Small intestine (tissue), 7 donors: ENCODE results near the gene ARHGAP28. TPM values are rescaled to one million over a fixed set of nuclear protein-coding genes. Genes with fewer than 3 reads are reported as not detected.

ENCODE experiments used
- DNase-seq, 2 donors: peaks; one replicate each; pipeline versions ENCODE4 v3.0.0 to v3.0.0-alpha.2; 2013
- FAIRE-seq: peaks from 2 replicates; lab custom pipeline; 2012; peaks lifted over from hg19 to GRCh38; lab: Jason Lieb, UNC
- H3K27ac ChIP-seq, 3 donors: one replicate each; pipeline ENCODE4 v1.5.1; 2013; ENCODE audit warnings: low read length in 2 of 3, mild to moderate bottlenecking in 2 of 3, control low read depth in 1 of 3, inconsistent platforms in 1 of 3, low read depth in 1 of 3, moderate library complexity in 1 of 3
- H3K27me3 ChIP-seq, 3 donors: one replicate each; pipeline ENCODE4 v1.6.1; 2013; ENCODE audit warnings: low read length in 3 of 3, inconsistent platforms in 1 of 3; ENCODE audit not compliant: control insufficient read depth in 3 of 3, insufficient read depth in 3 of 3
- H3K36me3 ChIP-seq, 3 donors: one replicate each; pipeline ENCODE4 v1.6.1; 2013; ENCODE audit warnings: low read length in 3 of 3, inconsistent platforms in 1 of 3, low read depth in 1 of 3, mild to moderate bottlenecking in 1 of 3, moderate library complexity in 1 of 3; ENCODE audit not compliant: control insufficient read depth in 3 of 3, insufficient read depth in 2 of 3
- H3K4me1 ChIP-seq, 3 donors: one replicate each; pipeline ENCODE4 v1.6.1; 2013; ENCODE audit warnings: low read length in 2 of 3, inconsistent platforms in 1 of 3, low read depth in 1 of 3, mild to moderate bottlenecking in 1 of 3, moderate library complexity in 1 of 3; ENCODE audit not compliant: control insufficient read depth in 3 of 3, insufficient read depth in 2 of 3
- H3K4me3 ChIP-seq, 3 donors: one replicate each; pipeline ENCODE4 v1.5.1; 2013; ENCODE audit warnings: low read length in 3 of 3, control low read depth in 1 of 3, inconsistent platforms in 1 of 3, low read depth in 1 of 3, mild to moderate bottlenecking in 1 of 3, moderate library complexity in 1 of 3
- H3K9me3 ChIP-seq, 2 donors: one replicate each; pipeline ENCODE4 v1.6.1; 2013; ENCODE audit warnings: low read depth in 1 of 2, low read length in 1 of 2; ENCODE audit not compliant: control insufficient read depth in 2 of 2, insufficient read depth in 1 of 2
- WGBS, 3 donors: extraction: QIAGEN DNeasy Blood & Tissue Kit; methylation state at CpG; one replicate each; pipeline ENCODE4 v1.1.7; 2013; 5-methylcytosine and 5-hydroxymethylcytosine counted together
- polyA plus RNA-seq, 4 donors: library from polyadenylated mRNA; stranded (reverse) in 3 of 4; unstranded in 1 of 4; fragments of 200-250 nt in 3 of 4; fragments of 120-200 nt in 1 of 4; gene quantifications; one replicate each; pipeline versions ENCODE4 v1.2.1 to v1.2.3, GENCODE V29; 2013
- donor health status: healthy with polysubstance abuse.
- donor health status: control.
- donor health status: control.
- donor health status: Bipolar disorder and iron deficiency.
- donor health status: healthy.

The ARHGAP28 gene
- polyA plus RNA-seq, 4 donors: 1.2 to 10.8 (median 2.4) TPM

DNA sequence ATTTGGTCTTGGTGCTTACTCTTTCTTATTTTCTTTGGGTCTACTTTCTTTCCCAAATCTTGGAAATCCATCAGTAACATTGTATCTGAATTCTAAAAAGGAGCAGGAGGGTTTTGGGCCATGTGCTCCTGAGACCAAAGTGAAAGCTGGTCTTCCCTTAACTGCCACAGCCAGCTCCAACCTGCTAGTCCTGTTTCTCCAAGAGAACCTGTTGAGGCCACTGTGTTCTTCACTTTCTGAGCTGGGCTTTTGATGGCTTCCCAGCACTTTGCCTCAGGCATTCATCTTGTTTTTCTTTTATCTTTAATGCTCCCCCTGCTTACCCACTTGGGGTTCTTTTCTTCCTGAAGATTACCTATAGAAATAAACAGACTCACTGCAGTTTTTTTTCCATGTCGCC, 53.3 kb downstream of the ARHGAP28 start:
- no peak overlapping the region for H3K4me3 ChIP-seq
- no peak overlapping the region for H3K27ac ChIP-seq
- 81 to 100% (median 95%) methylated on average over 1 of the region's 1 CpG for WGBS, 3 donors
- no peak for DNase-seq
- H3K27me3 ChIP-seq: no peaks in the 10 kb centered on the region
- H3K9me3 ChIP-seq: peaks cover 0 to under 1% of the 10 kb centered on the region in 2 donors
- H3K36me3 ChIP-seq: peaks cover 0 to 3% (median 0%) of the 10 kb centered on the region in 3 donors
- FAIRE-seq: no peak
- peaks cover 0 to 9% (median 2%) of the 10 kb centered on the region in 3 donors for H3K4me1 ChIP-seq

DNA sequence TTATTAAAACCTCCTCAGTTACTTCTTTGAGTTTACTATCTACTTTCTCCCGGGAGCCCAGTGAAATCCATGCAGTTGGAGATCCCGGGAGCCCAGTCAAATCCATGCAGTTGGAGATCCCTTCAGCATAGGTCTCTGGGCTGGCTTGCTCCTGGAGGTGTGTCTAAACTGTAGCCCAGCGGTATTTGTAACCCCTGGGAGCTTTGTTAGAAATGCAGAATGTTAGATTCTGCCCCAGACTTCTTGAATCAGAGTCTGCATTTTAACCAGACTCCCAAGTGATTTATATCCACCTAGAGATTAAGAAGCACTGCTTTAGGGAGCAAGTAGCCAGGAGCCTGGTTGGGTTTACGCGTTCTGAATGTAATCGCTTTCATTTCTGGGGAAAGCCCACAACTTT, 54.5 kb downstream of the ARHGAP28 start:
- peaks cover 0 to 3% (median 0%) of the 10 kb centered on the region in 3 donors for H3K36me3 ChIP-seq
- H3K4me1 ChIP-seq: peaks cover 0 to 9% (median 2%) of the 10 kb centered on the region in 3 donors
- H3K4me3 ChIP-seq: no peak overlapping the region
- H3K9me3 ChIP-seq: peaks cover 0 to 3% of the 10 kb centered on the region in 2 donors
- FAIRE-seq: no peak
- 83 to 85% (median 84%) methylated on average over 6 of the region's 6 CpGs for WGBS, 3 donors
- H3K27ac ChIP-seq: no peak overlapping the region
- DNase-seq: no peak
- H3K27me3 ChIP-seq: no peaks in the 10 kb centered on the region

DNA sequence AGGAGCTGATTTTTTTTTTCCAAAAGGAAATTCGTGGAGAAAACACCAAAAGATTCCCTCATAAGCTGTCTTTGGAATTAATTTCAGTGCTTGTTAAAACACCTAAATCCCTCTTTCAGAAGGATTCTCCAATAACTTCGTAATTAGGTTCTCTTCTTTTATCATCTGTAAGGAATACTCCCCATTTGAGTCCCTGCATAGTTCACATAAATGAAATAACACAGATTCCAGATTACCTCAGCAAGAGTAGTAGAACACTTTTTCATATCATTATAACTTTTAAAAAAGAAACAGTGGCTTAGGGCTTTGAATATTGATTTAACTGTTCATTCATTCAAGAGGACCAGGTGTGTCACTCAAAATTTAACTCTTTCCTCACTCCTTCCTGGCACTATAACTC, 55.5 kb downstream of the ARHGAP28 start:
- Histone ChIP-seq H3K9me3 (peaks cover 0 to 3% of the 10 kb centered on the region in 2 donors), H3K27me3 (no peaks in the 10 kb centered on the region), H3K4me1 (peaks cover 0 to 9% (median 2%) of the 10 kb centered on the region in 3 donors), H3K27ac (no peak overlapping the region), H3K4me3 (no peak overlapping the region), H3K36me3 (peaks cover 0 to 5% (median 0%) of the 10 kb centered on the region in 3 donors)
- no peak for DNase-seq
- WGBS, 3 donors: 53 to 58% (median 56%) methylated on average over 2 of the region's 2 CpGs
- no peak for FAIRE-seq

GRCh38 chr18:6785411-6785810, 55.9 kb downstream of the ARHGAP28 start:
- H3K36me3 ChIP-seq: peaks cover 0 to 5% (median 0%) of the 10 kb centered on the region in 3 donors
- 83% methylated on average over 3 of the region's 3 CpGs for WGBS, 3 donors
- H3K9me3 ChIP-seq: peaks cover 0 to 3% of the 10 kb centered on the region in 2 donors
- H3K4me3 ChIP-seq: no peak overlapping the region
- H3K27me3 ChIP-seq: no peaks in the 10 kb centered on the region
- DNase-seq (no peak), FAIRE-seq (no peak)
- H3K4me1 ChIP-seq: peaks cover 0 to 9% (median 2%) of the 10 kb centered on the region in 3 donors
- H3K27ac ChIP-seq: no peak overlapping the region

GRCh38 chr18:6792391-6792790, 62.9 kb downstream of the ARHGAP28 start:
- Histone ChIP-seq H3K27ac (no peak overlapping the region), H3K36me3 (peaks cover 0 to 2% (median 0%) of the 10 kb centered on the region in 3 donors), H3K9me3 (peaks cover 0 to 3% of the 10 kb centered on the region in 2 donors), H3K4me3 (no peak overlapping the region), H3K27me3 (no peaks in the 10 kb centered on the region), H3K4me1 (no peaks in the 10 kb centered on the region)
- WGBS, 3 donors: 87 to 90% (median 88%) methylated on average over 5 of the region's 5 CpGs
- DNase-seq (no peak), FAIRE-seq (no peak)

- Histone ChIP-seq H3K9me3 (no peaks in the 10 kb centered on the region), H3K27me3 (no peaks in the 10 kb centered on the region), H3K4me3 (no peak overlapping the region), H3K4me1 (no peaks in the 10 kb centered on the region), H3K27ac (no peak overlapping the region), H3K36me3 (peaks cover 0 to 2% (median 0%) of the 10 kb centered on the region in 3 donors)
- WGBS, 3 donors: 81 to 89% (median 83%) methylated on average over 5 of the region's 5 CpGs
- FAIRE-seq (no peak), DNase-seq (no peak)
Observed at GRCh38 chr18:6793455-6793854, 63.9 kb downstream of the ARHGAP28 start.

DNA sequence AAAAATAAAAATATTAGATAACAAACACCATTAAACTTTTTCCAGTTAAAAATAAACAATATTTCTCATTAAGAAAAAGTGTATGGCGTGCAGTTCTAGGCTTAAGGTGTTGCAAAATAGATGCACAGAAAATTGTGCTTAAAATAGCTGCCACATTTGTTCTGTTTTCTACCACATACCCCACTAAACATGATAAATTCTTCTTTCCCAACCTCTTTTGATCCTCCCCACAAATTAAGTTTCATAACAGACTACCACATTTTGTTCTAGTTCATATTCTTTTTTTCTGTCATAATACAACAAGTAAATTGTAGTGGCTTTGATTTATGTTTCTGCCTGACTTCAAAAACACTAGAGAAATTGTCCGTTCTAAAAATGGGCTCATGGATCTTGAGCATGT, 64.5 kb downstream of the ARHGAP28 start:
- FAIRE-seq (no peak), DNase-seq (no peak)
- no peaks in the 10 kb centered on the region for H3K27me3 ChIP-seq
- H3K36me3 ChIP-seq: peaks cover 0 to 2% (median 0%) of the 10 kb centered on the region in 3 donors
- H3K9me3 ChIP-seq: no peaks in the 10 kb centered on the region
- WGBS, 3 donors: 88 to 90% (median 89%) methylated on average over 2 of the region's 2 CpGs
- H3K27ac ChIP-seq: no peak overlapping the region
- no peak overlapping the region for H3K4me3 ChIP-seq
- no peaks in the 10 kb centered on the region for H3K4me1 ChIP-seq

GRCh38 chr18:6795307-6795706, 65.8 kb downstream of the ARHGAP28 start:
- H3K9me3 ChIP-seq: no peaks in the 10 kb centered on the region
- peak overlapping the region in 1 of 3 donors; percentile 17 for H3K27ac ChIP-seq
- no peaks in the 10 kb centered on the region for H3K27me3 ChIP-seq
- H3K36me3 ChIP-seq: no peaks in the 10 kb centered on the region
- 71 to 80% (median 77%) methylated on average over 4 of the region's 4 CpGs for WGBS, 3 donors
- no peaks in the 10 kb centered on the region for H3K4me1 ChIP-seq
- no peak for DNase-seq
- FAIRE-seq: no peak
- no peak overlapping the region for H3K4me3 ChIP-seq

GRCh38 chr18:6796511-6796910, 67.0 kb downstream of the ARHGAP28 start:
- no peaks in the 10 kb centered on the region for H3K9me3 ChIP-seq
- FAIRE-seq (no peak), DNase-seq (no peak)
- no peaks in the 10 kb centered on the region for H3K27me3 ChIP-seq
- no peaks in the 10 kb centered on the region for H3K4me1 ChIP-seq
- no peaks in the 10 kb centered on the region for H3K36me3 ChIP-seq
- no peak overlapping the region for H3K4me3 ChIP-seq
- H3K27ac ChIP-seq: no peak overlapping the region
- WGBS, 3 donors: 86 to 91% (median 91%) methylated on average over 3 of the region's 3 CpGs
